ENCODE data around the gene CHRM2.

CHRM2 gene

GRCh38 chr7:136897676-136898075 is 29.2 kb downstream of the CHRM2 start:
- DNase-seq, result no peak

GRCh38 chr7:136900005-136900404 is 31.6 kb downstream of the CHRM2 start:
- DNase-seq, result no peak

- DNase-seq, result no peak
Measured at GRCh38 chr7:136910771-136911170, 42.3 kb downstream of the CHRM2 start.

- no peak for DNase-seq
Measured at GRCh38 chr7:136911344-136911743, 42.9 kb downstream of the CHRM2 start.

- DNase-seq, result no peak
Measured at GRCh38 chr7:136912339-136912738, 43.9 kb downstream of the CHRM2 start.

- DNase-seq, result no peak
Measured at GRCh38 chr7:136914016-136914415, 45.6 kb downstream of the CHRM2 start.

- DNase-seq, result no peak
Measured at GRCh38 chr7:136919820-136920219, 51.4 kb downstream of the CHRM2 start.

GRCh38 chr7:136923111-136923667 is 54.7 kb downstream of the CHRM2 start:
- DNase-seq, result no peak

- DNase-seq, result no peak
Measured at GRCh38 chr7:136925044-136925443, 56.6 kb downstream of the CHRM2 start.

- peak; percentile 36 for DNase-seq
Measured at GRCh38 chr7:136925556-136925955, 57.1 kb downstream of the CHRM2 start.

GRCh38 chr7:136931169-136931867 is 62.9 kb downstream of the CHRM2 start:
- DNase-seq, result no peak

GRCh38 chr7:136937436-136937835 is 69.0 kb downstream of the CHRM2 start:
- no peak for DNase-seq

- DNase-seq, result no peak
Measured at GRCh38 chr7:136938476-136938875, 70.0 kb downstream of the CHRM2 start.

GRCh38 chr7:136940122-136940521 is 71.7 kb downstream of the CHRM2 start:
- DNase-seq, result no peak

GRCh38 chr7:136940917-136941316 is 72.5 kb downstream of the CHRM2 start:
- no peak for DNase-seq

GRCh38 chr7:136941816-136942215 is 73.4 kb downstream of the CHRM2 start:
- no peak for DNase-seq

GRCh38 chr7:136942401-136942800 is 73.9 kb downstream of the CHRM2 start:
- DNase-seq, result no peak

- DNase-seq, result no peak
Measured at GRCh38 chr7:136942994-136943393, 74.5 kb downstream of the CHRM2 start.

GRCh38 chr7:136947347-136947746 is 78.9 kb downstream of the CHRM2 start:
- DNase-seq, result peak; percentile 43

GRCh38 chr7:136950331-136950730 is 81.9 kb downstream of the CHRM2 start:
- DNase-seq, result no peak

GRCh38 chr7:136953386-136953785 is 84.9 kb downstream of the CHRM2 start:
- DNase-seq, result no peak

- DNase-seq, result no peak
Measured at GRCh38 chr7:136956232-136956631, 87.8 kb downstream of the CHRM2 start.

- no peak for DNase-seq
Measured at GRCh38 chr7:136956671-136957070, 88.2 kb downstream of the CHRM2 start.

GRCh38 chr7:136957391-136957790 is 88.9 kb downstream of the CHRM2 start:
- no peak for DNase-seq

- DNase-seq, result no peak
Measured at GRCh38 chr7:136958016-136958415, 89.6 kb downstream of the CHRM2 start.

Data from NCI-H1105 treated with DMSO at 0.1 percent for 48 hours (cell line).